ENCODE results near the gene KRTAP26-1.

Gene KRTAP26-1

DNA sequence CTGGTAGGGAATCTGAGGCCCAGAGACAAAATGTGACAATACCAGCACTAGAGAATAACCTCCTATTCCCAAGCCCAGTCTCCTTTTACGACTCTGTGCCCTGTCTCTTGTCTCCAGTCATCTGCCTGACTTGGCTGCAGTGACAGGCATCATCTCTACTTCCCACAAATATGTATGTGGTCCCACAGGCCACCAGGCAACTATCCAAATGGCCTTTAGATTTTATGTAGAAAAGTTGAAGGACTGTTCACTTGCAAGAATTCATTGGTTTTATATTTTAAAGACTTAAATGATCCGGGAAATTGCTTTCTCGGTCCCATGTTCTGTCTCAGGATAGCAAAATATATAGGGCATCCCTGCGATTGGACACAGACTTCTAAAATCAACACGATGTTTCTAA is 49.0 kb downstream of the KRTAP26-1 start:
- DNase-seq (ENCODE audit: low read depth, low spot score): no peak

GRCh38 chr21:30269803-30270530 is 50.1 kb downstream of the KRTAP26-1 start:
- DNase-seq (ENCODE audit: low read depth, low spot score): no peak
